IMR-90 (cell line): ENCODE measurements around the gene BLOC1S4. TPM values are rescaled to one million over a fixed set of nuclear protein-coding genes. Genes with fewer than 3 reads are reported as not detected.
A peak's percentile ranks its signal among the peaks of the same experiment; 100 is the strongest.

Source experiments
- ATAC-seq: fragments of 200-7000 bp; cut with Tn5 transposase; 2 replicates; pipeline ENCODE4 v1.9.1; 2020; ENCODE audit warnings: low read depth, mild to moderate bottlenecking, moderate library complexity
- BruUV-seq: library from RNA; stranded (reverse); fragments of 400-500 nt; replicated peaks from 2 replicates; lab custom pipeline; 2021; lab: Mats Ljungman, UMichigan
- CTCF ChIA-PET: fragments of 300-600 bp; formaldehyde crosslinking; extraction: SDS; loops from one replicate; lab custom pipeline; 2021; ENCODE audit warnings: antibody characterized with exemption; lab: Yijun Ruan, JAX
- POLR2A ChIA-PET: fragments of 300-600 bp; sonication (Branson Sonifier 250); formaldehyde crosslinking; loops from one replicate; lab custom pipeline; 2022; ENCODE audit warnings: antibody characterized with exemption; ENCODE audit not compliant: unreplicated experiment; lab: Charles Lee
- DNase-seq: peaks from one replicate; pipeline ENCODE4 v3.0.0; 2013
- H2AFZ ChIP-seq: replicated peaks from 2 replicates; pipeline ENCODE3; 2013; ENCODE audit warnings: low read length, mild to moderate bottlenecking; ENCODE audit not compliant: poor library complexity
- H2AK5ac ChIP-seq: 2 replicates; pipeline ENCODE4 v1.6.1; 2013; ENCODE audit warnings: low read depth, low read length, inconsistent platforms
- H2AK9ac ChIP-seq: replicated peaks from 2 replicates; pipeline ENCODE3; 2013; ENCODE audit warnings: mild to moderate bottlenecking, low read depth, low read length, moderate library complexity; ENCODE audit not compliant: poor library complexity
- H2BK120ac ChIP-seq: 2 replicates; pipeline ENCODE4 v1.6.1; 2013; ENCODE audit warnings: low read depth, low read length, inconsistent platforms
- H2BK15ac ChIP-seq: 3 replicates; pipeline ENCODE4 v1.6.1; 2013; ENCODE audit warnings: low read depth, low read length, inconsistent platforms
- H2BK20ac ChIP-seq: 2 replicates; pipeline ENCODE4 v1.6.1; 2013; ENCODE audit warnings: low read depth, mild to moderate bottlenecking, inconsistent platforms, low read length, moderate library complexity
- H2BK5ac ChIP-seq: 2 replicates; pipeline ENCODE4 v1.6.1; 2013; ENCODE audit warnings: mild to moderate bottlenecking, low read depth, low read length, inconsistent platforms; ENCODE audit not compliant: poor library complexity, severe bottlenecking
- H3K14ac ChIP-seq: replicated peaks from 2 replicates; pipeline ENCODE4 v1.6.1; 2013; ENCODE audit warnings: low read depth, low read length, inconsistent platforms
- H3K18ac ChIP-seq: 2 replicates; pipeline ENCODE4 v1.6.1; 2013; ENCODE audit warnings: low read depth, low read length, control low read depth
- H3K23ac ChIP-seq: 2 replicates; pipeline ENCODE4 v1.6.1; 2013; ENCODE audit warnings: low read depth, low read length, inconsistent platforms
- H3K27ac ChIP-seq: 2 replicates; pipeline ENCODE4 v1.5.1; 2013; ENCODE audit warnings: mild to moderate bottlenecking, control low read depth, low read length; ENCODE audit not compliant: insufficient read depth
- H3K27me3 ChIP-seq: 2 replicates; pipeline ENCODE4 v1.6.1; 2013; ENCODE audit warnings: low read length; ENCODE audit not compliant: control insufficient read depth, insufficient read depth
- H3K36me3 ChIP-seq: 2 replicates; pipeline ENCODE4 v1.6.1; 2013; ENCODE audit warnings: low read length, mixed read lengths; ENCODE audit not compliant: control insufficient read depth, insufficient read depth
- H3K4ac ChIP-seq: 2 replicates; pipeline ENCODE4 v1.6.1; 2013; ENCODE audit warnings: low read depth, low read length, inconsistent platforms
- H3K4me1 ChIP-seq: 2 replicates; pipeline ENCODE4 v1.6.1; 2013; ENCODE audit warnings: low read length, mixed read lengths; ENCODE audit not compliant: control insufficient read depth, insufficient read depth
- H3K4me2 ChIP-seq: 2 replicates; pipeline ENCODE4 v1.6.1; 2013; ENCODE audit warnings: low read depth, mild to moderate bottlenecking, control low read depth, low read length, moderate library complexity
- H3K4me3 ChIP-seq: 2 replicates; pipeline ENCODE4 v1.5.1; 2013; ENCODE audit warnings: low read depth, mild to moderate bottlenecking, control low read depth, low read length, moderate library complexity; ENCODE audit not compliant: insufficient read depth
- H3K56ac ChIP-seq: 2 replicates; pipeline ENCODE4 v1.6.1; 2013; ENCODE audit warnings: low read length, inconsistent platforms; ENCODE audit not compliant: insufficient read depth; ENCODE audit errors: extremely low read depth
- H3K79me1 ChIP-seq, 2 experiments: 2 replicates each; pipeline ENCODE4 v1.6.1; 2013; ENCODE audit warnings: low read length in 2 of 2, inconsistent platforms in 1 of 2, low read depth in 1 of 2
- H3K9ac ChIP-seq: 2 replicates; pipeline ENCODE4 v1.6.1; 2013; ENCODE audit warnings: low read depth, low read length, control low read depth
- H3K9me1 ChIP-seq: 2 replicates; pipeline ENCODE4 v1.6.1; 2013; ENCODE audit warnings: low read length, inconsistent platforms; ENCODE audit not compliant: insufficient read depth
- H3K9me3 ChIP-seq: 2 replicates; pipeline ENCODE4 v1.6.1; 2013; ENCODE audit warnings: low read length; ENCODE audit not compliant: control insufficient read depth, insufficient read depth
- H4K20me1 ChIP-seq: 2 replicates; pipeline ENCODE4 v1.6.1; 2013; ENCODE audit warnings: low read length, inconsistent platforms; ENCODE audit not compliant: insufficient read depth
- H4K5ac ChIP-seq: 2 replicates; pipeline ENCODE4 v1.6.1; 2013; ENCODE audit warnings: mild to moderate bottlenecking, low read depth, low read length, control low read depth
- H4K8ac ChIP-seq, 2 experiments: 2 replicates each; pipeline ENCODE4 v1.6.1; 2013; ENCODE audit warnings: low read depth in 2 of 2, low read length in 2 of 2, control low read depth in 1 of 2, inconsistent platforms in 1 of 2
- H4K91ac ChIP-seq: 2 replicates; pipeline ENCODE4 v1.6.1; 2013; ENCODE audit warnings: low read depth, low read length, inconsistent platforms; ENCODE audit not compliant: insufficient read depth
- BHLHE40 ChIP-seq: fragments of 150-350 bp; IDR thresholded peaks from 2 replicates; pipeline ENCODE4 v1.6.1; 2016; ENCODE audit warnings: mild to moderate bottlenecking, low read depth, low read length
- CEBPB ChIP-seq: IDR thresholded peaks from 2 replicates; pipeline ENCODE4 v1.6.1; 2012; ENCODE audit warnings: low read depth, low read length, improper control_type of control experiment
- CHD1 ChIP-seq: IDR thresholded peaks from 2 replicates; pipeline ENCODE4 v1.6.1; 2012; ENCODE audit warnings: low read depth, low read length, improper control_type of control experiment
- MXI1 ChIP-seq: IDR thresholded peaks from 2 replicates; pipeline ENCODE4 v1.6.1; 2012; ENCODE audit warnings: low read depth, mild to moderate bottlenecking, low read length, moderate library complexity, borderline replicate concordance
- POLR2A ChIP-seq: IDR thresholded peaks from 2 replicates; pipeline ENCODE4 v1.6.1; 2012; ENCODE audit warnings: mild to moderate bottlenecking, low read depth, low read length
- RAD21 ChIP-seq: IDR thresholded peaks from 2 replicates; pipeline ENCODE4 v1.6.1; 2012; ENCODE audit warnings: low read length, improper control_type of control experiment
- RCOR1 ChIP-seq: IDR thresholded peaks from 2 replicates; pipeline ENCODE4 v1.6.1; 2012; ENCODE audit warnings: mild to moderate bottlenecking, low read length, improper control_type of control experiment; ENCODE audit not compliant: insufficient replicate concordance
- RFX5 ChIP-seq: IDR thresholded peaks from 2 replicates; pipeline ENCODE4 v1.8.0; 2012; ENCODE audit warnings: low read depth, mild to moderate bottlenecking, low read length, moderate library complexity
- SMC3 ChIP-seq: fragments of 150-350 bp; IDR thresholded peaks from 2 replicates; pipeline ENCODE4 v1.6.1; 2016; ENCODE audit warnings: low read depth, mild to moderate bottlenecking, antibody characterized with exemption, low read length, moderate library complexity
- USF2 ChIP-seq: fragments of 150-350 bp; IDR thresholded peaks from 2 replicates; pipeline ENCODE4 v1.6.1; 2017; ENCODE audit warnings: mild to moderate bottlenecking, antibody characterized with exemption, low read length, low read depth
- WGBS, 2 experiments: methylation state at CpG; one replicate each; pipeline versions ENCODE4 v1.1.5 to v1.1.7; 2013; ENCODE audit warnings: missing lambda C conversion rate in 2 of 2; ENCODE audit not compliant: insufficient read length in 1 of 2; ENCODE audit errors: extremely low coverage in 2 of 2; 5-methylcytosine and 5-hydroxymethylcytosine counted together
- dilution Hi-C: fragments of 300-500 bp; cut with HindIII; formaldehyde crosslinking; loops from one replicate; pipeline ENCODE4 v1.14.3; 2018; ENCODE audit warnings: low sequenced_read_pairs; ENCODE audit not compliant: unreplicated experiment
- in situ Hi-C: fragments of 300-500 bp; cut with MboI; formaldehyde crosslinking; loops from 3 replicates; pipeline ENCODE4 v1.14.3; 2019; ENCODE audit warnings: low sequenced_read_pairs, inconsistent platforms, mixed read lengths
- intact Hi-C: fragments of 100-400 bp; cut with micrococcal nuclease; formaldehyde crosslinking; loops from 2 replicates; pipeline ENCODE4 v1.10.0; 2022
- polyA plus RNA-seq, 3 experiments: library from polyadenylated mRNA; depleted of rRNA; stranded (reverse); fragments of >200 nt; gene quantifications; 2 replicates each; pipeline ENCODE4 v1.2.3, GENCODE V29; 2012; ENCODE audit warnings: low replicate concordance in 1 of 3
- total RNA-seq: library from RNA; depleted of rRNA; stranded (reverse); fragments of >200 nt; gene quantifications from 2 replicates; pipeline ENCODE4 v1.2.3, GENCODE V29; 2012
- TF ChIP-seq, protein P1 (sequence below): fragments of 150-350 bp; IDR thresholded peaks from 2 replicates; pipeline ENCODE4 v1.6.1; 2016; ENCODE audit warnings: low read depth, mild to moderate bottlenecking, low read length, moderate library complexity, borderline replicate concordance

The BLOC1S4 gene
- total and polyA plus RNA-seq, 2 of the 4 experiments (the other 2 are of a cell fraction), result 8.8 to 22.1 TPM

DNA sequence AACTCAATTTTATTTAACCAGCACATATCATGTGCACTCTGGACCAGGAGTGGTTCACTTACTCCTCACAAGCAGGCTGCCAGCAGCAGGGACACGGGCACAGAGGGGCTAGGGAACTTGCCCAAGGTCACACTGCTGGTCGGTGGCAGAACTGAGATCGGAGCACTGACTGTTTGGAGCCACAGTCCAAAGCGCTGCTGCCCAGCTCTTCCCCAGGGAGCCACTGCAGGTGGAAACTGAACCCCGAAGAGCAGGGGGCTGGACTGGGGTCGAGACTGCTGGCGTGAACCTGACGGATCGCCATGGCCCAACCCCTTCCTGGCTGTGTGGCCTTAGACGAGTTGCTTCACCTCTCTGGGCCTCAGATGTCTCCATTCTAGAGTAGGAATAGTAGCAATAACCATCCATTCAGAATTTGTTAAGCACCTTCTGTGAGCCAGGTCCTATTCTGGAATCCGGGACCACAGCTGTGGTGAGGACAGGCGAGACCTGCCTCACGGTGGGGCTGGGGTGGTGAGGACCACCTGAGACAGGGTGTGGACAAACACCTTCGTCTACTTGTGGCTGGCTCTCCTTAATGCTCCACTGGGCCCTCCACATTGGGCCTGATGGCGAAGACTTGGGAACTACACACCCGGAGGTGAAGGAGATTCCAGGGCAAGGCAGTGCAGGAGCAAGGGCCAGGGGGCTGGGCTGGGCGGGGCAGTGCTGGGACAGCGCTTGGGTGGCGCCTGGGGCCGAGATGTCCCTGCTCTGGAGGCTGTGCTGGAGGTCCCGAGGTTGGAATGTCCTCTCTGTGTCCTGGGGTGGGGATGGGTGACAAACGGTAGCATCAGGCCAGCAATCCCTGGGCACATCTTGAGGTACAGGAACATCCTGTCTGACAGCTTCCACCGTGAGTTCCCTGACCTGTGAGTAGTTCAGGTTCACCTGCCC lies 34.6 kb downstream of the BLOC1S4 start:
- H3K4me2 ChIP-seq, result no peak overlapping the region
- H3K4me1 ChIP-seq, result peaks cover 8% of the 10 kb centered on the region
- CTCF ChIA-PET, result no interaction called here
- intact Hi-C loops, result no loop called here
- no peak overlapping the region for H2BK120ac ChIP-seq
- H3K79me1 ChIP-seq, result no peaks in the 10 kb centered on the region
- H3K9ac ChIP-seq, result no peak overlapping the region
- no peak overlapping the region for H2BK20ac ChIP-seq
- no peak overlapping the region for H3K4ac ChIP-seq
- H2AK5ac ChIP-seq, result no peak overlapping the region; the same call in 1 of the 2 replicates
- TF ChIP-seq RCOR1 (no peak), POLR2A (no peak), SMC3 (no peak), MXI1 (no peak), USF2 (no peak), CHD1 (no peak), RFX5 (no peak), RAD21 (no peak), CEBPB (no peak), BHLHE40 (no peak)
- TF ChIP-seq, protein P1, sequence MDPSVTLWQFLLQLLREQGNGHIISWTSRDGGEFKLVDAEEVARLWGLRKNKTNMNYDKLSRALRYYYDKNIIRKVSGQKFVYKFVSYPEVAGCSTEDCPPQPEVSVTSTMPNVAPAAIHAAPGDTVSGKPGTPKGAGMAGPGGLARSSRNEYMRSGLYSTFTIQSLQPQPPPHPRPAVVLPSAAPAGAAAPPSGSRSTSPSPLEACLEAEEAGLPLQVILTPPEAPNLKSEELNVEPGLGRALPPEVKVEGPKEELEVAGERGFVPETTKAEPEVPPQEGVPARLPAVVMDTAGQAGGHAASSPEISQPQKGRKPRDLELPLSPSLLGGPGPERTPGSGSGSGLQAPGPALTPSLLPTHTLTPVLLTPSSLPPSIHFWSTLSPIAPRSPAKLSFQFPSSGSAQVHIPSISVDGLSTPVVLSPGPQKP, result no peak
- H4K8ac ChIP-seq, result no peak overlapping the region
- H4K91ac ChIP-seq, result no peak overlapping the region
- no peak overlapping the region for H2BK5ac ChIP-seq
- H4K20me1 ChIP-seq, result no peaks in the 10 kb centered on the region
- no peaks in the 10 kb centered on the region for H3K9me3 ChIP-seq
- H3K18ac ChIP-seq, result no peak overlapping the region
- no peaks in the 10 kb centered on the region for H3K27me3 ChIP-seq
- no peak overlapping the region for H3K56ac ChIP-seq
- H3K4me3 ChIP-seq, result no peak overlapping the region
- H2AK9ac ChIP-seq, result no peak overlapping the region
- WGBS, 2 experiments, result 78% methylated on average over 6 of the region's 23 CpGs; no CpG with 5 or more reads in 1 of the 2 experiments
- H2AFZ ChIP-seq, result peak overlapping the region; percentile 26
- POLR2A ChIA-PET, result no interaction called here
- DNase-seq, result no peak
- H3K14ac ChIP-seq, result no peak overlapping the region
- H3K23ac ChIP-seq, result no peak overlapping the region
- dilution Hi-C loops, result no loop called here
- ATAC-seq, result no peak
- H4K5ac ChIP-seq, result no peak overlapping the region
- no peak overlapping the region for H3K27ac ChIP-seq
- H2BK15ac ChIP-seq, result no peak overlapping the region
- H3K36me3 ChIP-seq, result no peaks in the 10 kb centered on the region
- no peaks in the 10 kb centered on the region; the same call in 1 of the 2 replicates for H3K9me1 ChIP-seq
- no TSS peak for BruUV-seq
- in situ Hi-C loops, result no loop called here
